Mesenchymal stem cell (in vitro differentiated cells and primary cell): Measurements from ENCODE around the gene DYNC1LI1.

Experiments used
- DNase-seq: peaks from one replicate; pipeline ENCODE4 v3.0.0-alpha.2; 2013
- H2AFZ ChIP-seq: one replicate; pipeline ENCODE4 v1.6.1; 2013; ENCODE audit warnings: low read depth, mild to moderate bottlenecking, control low read depth, inconsistent platforms, low read length, moderate library complexity
- H2AK5ac ChIP-seq: 2 replicates; pipeline ENCODE4 v1.6.1; 2013; ENCODE audit warnings: low read length, moderate library complexity, mild to moderate bottlenecking, inconsistent platforms; ENCODE audit not compliant: severe bottlenecking
- H2BK120ac ChIP-seq: one replicate; pipeline ENCODE4 v1.6.1; 2013; ENCODE audit warnings: low read depth, mild to moderate bottlenecking, inconsistent platforms, low read length, moderate library complexity
- H2BK12ac ChIP-seq, 2 experiments: one replicate each; pipeline ENCODE4 v1.6.1; 2013; ENCODE audit warnings: inconsistent platforms in 2 of 2, low read length in 2 of 2, mild to moderate bottlenecking in 2 of 2, moderate library complexity in 2 of 2, control low read depth in 1 of 2
- H2BK15ac ChIP-seq: one replicate; pipeline ENCODE4 v1.6.1; 2013; ENCODE audit warnings: mild to moderate bottlenecking, low read depth, inconsistent platforms; ENCODE audit not compliant: poor library complexity, severe bottlenecking
- H2BK5ac ChIP-seq: 2 replicates; pipeline ENCODE4 v1.6.1; 2013; ENCODE audit warnings: low read depth, mild to moderate bottlenecking, low read length, control low read depth, inconsistent platforms; ENCODE audit not compliant: poor library complexity, severe bottlenecking
- H3K14ac ChIP-seq, 2 experiments: one replicate each; pipeline ENCODE4 v1.6.1; 2013; ENCODE audit warnings: inconsistent platforms in 2 of 2, low read length in 2 of 2, control low read depth in 1 of 2, mild to moderate bottlenecking in 1 of 2, moderate library complexity in 1 of 2
- H3K18ac ChIP-seq, 2 experiments: one replicate each; pipeline ENCODE4 v1.6.1; 2013; ENCODE audit warnings: inconsistent platforms in 2 of 2, low read length in 2 of 2, control low read depth in 1 of 2, low read depth in 1 of 2, mild to moderate bottlenecking in 1 of 2
- H3K23ac ChIP-seq, 2 experiments: one replicate each; pipeline ENCODE4 v1.6.1; 2013; ENCODE audit warnings: inconsistent platforms in 2 of 2, low read length in 2 of 2, mild to moderate bottlenecking in 2 of 2, moderate library complexity in 2 of 2, control low read depth in 1 of 2
- H3K27ac ChIP-seq: 2 replicates; pipeline ENCODE4 v1.5.1; 2013; ENCODE audit warnings: mild to moderate bottlenecking, moderate library complexity, low read length, control low read depth, inconsistent platforms; ENCODE audit not compliant: poor library complexity, severe bottlenecking
- H3K27me3 ChIP-seq, 2 experiments: 2 replicates each; pipeline versions ENCODE4 v1.6.1 to v1.7.0; 2013; ENCODE audit warnings: low read length in 2 of 2, mild to moderate bottlenecking in 2 of 2, moderate library complexity in 2 of 2, control low read depth in 1 of 2, inconsistent platforms in 1 of 2; ENCODE audit not compliant: control insufficient read depth in 1 of 2, insufficient read depth in 1 of 2
- H3K36me3 ChIP-seq, 2 experiments: 2 replicates each; pipeline versions ENCODE4 v1.6.1 to v1.7.0; 2013; ENCODE audit warnings: low read length in 2 of 2, control low read depth in 1 of 2, inconsistent platforms in 1 of 2, low read depth in 1 of 2, mild to moderate bottlenecking in 1 of 2; ENCODE audit not compliant: insufficient read depth in 2 of 2, control insufficient read depth in 1 of 2
- H3K4ac ChIP-seq, 2 experiments: one replicate each; pipeline ENCODE4 v1.6.1; 2013; ENCODE audit warnings: inconsistent platforms in 2 of 2, low read length in 2 of 2, mild to moderate bottlenecking in 2 of 2, moderate library complexity in 2 of 2, control low read depth in 1 of 2, low read depth in 1 of 2
- H3K4me1 ChIP-seq: 2 replicates; pipeline ENCODE4 v1.6.1; 2013; ENCODE audit warnings: low read depth, low read length, control low read depth; ENCODE audit not compliant: control insufficient read depth, insufficient read depth
- H3K4me2 ChIP-seq: 2 replicates; pipeline ENCODE4 v1.6.1; 2013; ENCODE audit warnings: low read length, mild to moderate bottlenecking, inconsistent platforms; ENCODE audit not compliant: poor library complexity, severe bottlenecking
- H3K4me3 ChIP-seq, 2 experiments: 2 replicates each; pipeline versions ENCODE4 v1.5.1 to v1.7.0; 2013; ENCODE audit warnings: low read length in 2 of 2, mild to moderate bottlenecking in 2 of 2, control low read depth in 1 of 2, low read depth in 1 of 2; ENCODE audit not compliant: insufficient read depth in 1 of 2
- H3K79me1 ChIP-seq: replicated peaks from 2 replicates; pipeline ENCODE4 v1.6.1; 2013; ENCODE audit warnings: mild to moderate bottlenecking, control low read depth, low read length, inconsistent platforms; ENCODE audit not compliant: poor library complexity, severe bottlenecking
- H3K9ac ChIP-seq: 2 replicates; pipeline ENCODE4 v1.7.0; 2013; ENCODE audit warnings: mild to moderate bottlenecking, low read length, moderate library complexity
- H3K9me3 ChIP-seq: 2 replicates; pipeline ENCODE4 v1.7.0; 2013; ENCODE audit warnings: mild to moderate bottlenecking, low read length; ENCODE audit not compliant: control insufficient read depth
- H4K8ac ChIP-seq: one replicate; pipeline ENCODE4 v1.6.1; 2013; ENCODE audit warnings: inconsistent platforms, mild to moderate bottlenecking, low read length, moderate library complexity
- H4K91ac ChIP-seq: one replicate; pipeline ENCODE4 v1.6.1; 2013; ENCODE audit warnings: mild to moderate bottlenecking, low read length, inconsistent platforms
- WGBS: methylation state at CpG from one replicate; pipeline ENCODE4 v1.1.7; 2013; ENCODE audit warnings: mixed read lengths; 5-methylcytosine and 5-hydroxymethylcytosine counted together

Gene DYNC1LI1

DNA sequence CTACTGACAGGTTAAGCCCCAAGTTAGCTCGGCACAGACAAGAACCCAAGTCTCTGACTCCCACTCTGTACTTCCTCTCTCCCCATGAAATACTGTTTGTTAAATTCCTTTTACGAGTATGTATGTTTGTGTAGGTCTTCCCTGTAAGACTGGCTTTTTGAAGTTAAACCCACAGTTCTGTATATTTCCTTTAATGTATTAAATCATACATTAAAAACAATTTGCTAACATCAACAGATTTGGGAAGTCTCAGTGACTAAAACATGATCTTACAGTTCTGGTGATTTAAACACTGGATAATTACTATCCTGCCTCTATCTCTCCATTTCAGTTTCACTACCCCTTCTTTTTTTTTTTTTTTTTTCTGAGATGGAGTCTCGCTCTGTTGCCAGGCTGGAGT is 72.4 kb downstream of the DYNC1LI1 start:
- Histone ChIP-seq H3K27me3 (no peaks in the 10 kb centered on the region), H2BK15ac (no peak overlapping the region), H3K4me3 (no peak overlapping the region), H3K9ac (no peak overlapping the region), H3K14ac (no peak overlapping the region), H2BK12ac (no peak overlapping the region), H3K18ac (no peak overlapping the region), H2BK120ac (no peak overlapping the region), H3K9me3 (no peaks in the 10 kb centered on the region), H3K4me1 (peaks cover 5% of the 10 kb centered on the region), H4K8ac (no peak overlapping the region), H2AFZ (no peak overlapping the region), H2BK5ac (no peak overlapping the region), H4K91ac (no peak overlapping the region), H3K4ac (no peak overlapping the region), H3K4me2 (no peak overlapping the region), H3K23ac (no peak overlapping the region), H3K79me1 (peaks cover 15% of the 10 kb centered on the region), H3K36me3 (peaks cover 0 to 11% of the 10 kb centered on the region in 2 experiments), H3K27ac (no peak overlapping the region), H2AK5ac (no peak overlapping the region)
- DNase-seq = no peak
- no CpG with 5 or more reads among the region's 3 CpGs for WGBS

GRCh38 chr3:32495609-32496008 is 75.0 kb downstream of the DYNC1LI1 start:
- Histone ChIP-seq H3K79me1 (peaks cover 15% of the 10 kb centered on the region), H3K27me3 (no peaks in the 10 kb centered on the region), H3K18ac (no peak overlapping the region), H3K36me3 (peaks cover 0 to 23% of the 10 kb centered on the region in 2 experiments), H4K91ac (no peak overlapping the region), H3K23ac (no peak overlapping the region), H3K4me3 (no peak overlapping the region), H2AFZ (no peak overlapping the region), H2BK12ac (no peak overlapping the region), H3K9me3 (no peaks in the 10 kb centered on the region), H2BK15ac (no peak overlapping the region), H2AK5ac (no peak overlapping the region), H2BK120ac (no peak overlapping the region), H3K14ac (no peak overlapping the region), H3K27ac (no peak overlapping the region), H3K9ac (no peak overlapping the region), H4K8ac (no peak overlapping the region), H3K4ac (no peak overlapping the region), H2BK5ac (no peak overlapping the region), H3K4me1 (peaks cover 2% of the 10 kb centered on the region), H3K4me2 (no peak overlapping the region)
- WGBS = 75% methylated on average over 2 of the region's 2 CpGs
- DNase-seq = no peak

DNA sequence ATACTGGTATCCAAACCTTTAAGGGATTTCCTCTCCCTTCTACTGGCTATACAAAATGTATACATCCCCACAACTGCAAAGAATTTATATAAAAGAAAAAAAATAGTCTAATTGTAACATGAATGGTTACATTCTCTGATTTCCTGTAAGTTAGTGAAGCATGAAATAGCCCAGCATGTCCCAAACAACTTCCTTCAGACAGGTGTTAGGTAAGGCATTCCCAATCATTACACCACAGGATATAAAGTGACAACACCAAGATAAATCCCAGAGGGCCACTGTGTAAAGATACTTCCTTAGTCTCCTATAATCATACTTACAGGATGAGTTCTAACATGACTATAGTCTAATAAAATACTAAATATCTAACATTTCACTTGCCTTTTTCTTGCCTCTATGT is 75.6 kb downstream of the DYNC1LI1 start:
- Histone ChIP-seq H3K4me1 (peaks cover 2% of the 10 kb centered on the region), H4K8ac (no peak overlapping the region), H3K79me1 (peaks cover 15% of the 10 kb centered on the region), H3K14ac (no peak overlapping the region), H3K27me3 (no peaks in the 10 kb centered on the region), H2BK5ac (no peak overlapping the region), H2AK5ac (no peak overlapping the region), H3K9me3 (no peaks in the 10 kb centered on the region), H2BK120ac (no peak overlapping the region), H2BK12ac (no peak overlapping the region), H3K9ac (no peak overlapping the region), H3K4ac (no peak overlapping the region), H2AFZ (no peak overlapping the region), H3K36me3 (peaks cover 0 to 23% of the 10 kb centered on the region in 2 experiments), H3K27ac (no peak overlapping the region), H3K18ac (no peak overlapping the region), H4K91ac (no peak overlapping the region), H3K4me3 (no peak overlapping the region), H3K23ac (no peak overlapping the region), H3K4me2 (no peak overlapping the region), H2BK15ac (no peak overlapping the region)
- no peak for DNase-seq

DNA sequence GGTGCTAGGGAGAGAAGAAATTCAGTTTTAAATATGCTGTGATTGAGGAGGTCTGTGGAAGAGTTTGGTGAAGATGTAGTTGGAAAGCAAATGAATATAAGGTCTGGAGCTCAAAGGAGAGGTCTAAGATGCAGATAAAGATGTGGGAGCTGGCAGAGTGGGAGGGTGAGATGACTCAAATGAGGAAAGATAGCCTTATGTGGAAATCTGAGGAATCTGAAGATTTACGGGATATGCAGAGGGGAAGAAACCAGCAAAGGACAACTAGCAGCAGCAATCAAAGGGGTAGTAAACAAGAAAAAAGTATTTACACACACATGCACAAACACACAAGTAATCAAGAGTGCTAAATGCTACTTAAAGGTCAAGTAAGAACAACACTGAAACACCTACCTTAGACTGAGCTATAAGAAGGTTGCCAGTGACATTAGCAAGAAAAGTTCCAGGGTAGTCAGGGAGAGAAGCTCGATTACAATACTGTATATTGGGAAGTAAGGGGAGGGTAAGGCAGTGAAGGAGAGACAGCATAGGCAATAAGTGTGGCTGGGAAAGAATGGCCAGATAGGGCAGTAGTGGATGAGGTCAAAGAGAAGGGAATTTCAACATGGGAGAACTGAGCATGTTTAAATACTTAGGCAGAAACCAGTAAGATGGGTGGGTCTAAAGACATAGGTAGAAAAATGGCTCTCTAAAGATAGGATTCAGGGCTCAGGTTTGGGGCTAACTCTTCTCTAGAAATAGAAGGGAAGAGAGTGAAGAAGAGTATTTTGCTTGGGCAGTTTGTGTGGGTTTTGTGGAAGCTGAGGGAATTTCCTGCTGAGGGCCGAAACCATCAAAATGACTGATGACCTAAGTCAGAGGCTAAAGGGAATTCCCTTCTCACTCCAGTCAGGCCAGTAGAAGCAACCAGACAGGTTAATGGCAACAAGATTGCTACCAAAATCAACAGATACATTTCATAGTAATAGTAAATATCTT is 76.9 kb downstream of the DYNC1LI1 start:
- Histone ChIP-seq H4K8ac (no peak overlapping the region), H3K9me3 (no peaks in the 10 kb centered on the region), H3K27me3 (no peaks in the 10 kb centered on the region), H3K14ac (no peak overlapping the region), H2BK12ac (no peak overlapping the region), H3K4me1 (peaks cover 2% of the 10 kb centered on the region), H3K79me1 (peaks cover 13% of the 10 kb centered on the region), H2BK5ac (no peak overlapping the region), H3K9ac (no peak overlapping the region), H4K91ac (no peak overlapping the region), H3K4ac (no peak overlapping the region), H3K23ac (no peak overlapping the region), H3K4me3 (no peak overlapping the region), H2BK120ac (no peak overlapping the region), H3K36me3 (peaks cover 0 to 16% of the 10 kb centered on the region in 2 experiments), H2AFZ (no peak overlapping the region), H3K18ac (no peak overlapping the region), H2AK5ac (no peak overlapping the region), H3K4me2 (no peak overlapping the region), H2BK15ac (no peak overlapping the region), H3K27ac (no peak overlapping the region)
- WGBS = 65% methylated on average over 2 of the region's 3 CpGs
- DNase-seq = peak; percentile 76
